ENCODE data around the gene SLC5A8.
"Not testable (repeated sequence)": the region's sequence is repeated elsewhere in the genome, so short reads cannot be mapped to it uniquely, and the experiment has no call there.

SLC5A8 gene

DNA sequence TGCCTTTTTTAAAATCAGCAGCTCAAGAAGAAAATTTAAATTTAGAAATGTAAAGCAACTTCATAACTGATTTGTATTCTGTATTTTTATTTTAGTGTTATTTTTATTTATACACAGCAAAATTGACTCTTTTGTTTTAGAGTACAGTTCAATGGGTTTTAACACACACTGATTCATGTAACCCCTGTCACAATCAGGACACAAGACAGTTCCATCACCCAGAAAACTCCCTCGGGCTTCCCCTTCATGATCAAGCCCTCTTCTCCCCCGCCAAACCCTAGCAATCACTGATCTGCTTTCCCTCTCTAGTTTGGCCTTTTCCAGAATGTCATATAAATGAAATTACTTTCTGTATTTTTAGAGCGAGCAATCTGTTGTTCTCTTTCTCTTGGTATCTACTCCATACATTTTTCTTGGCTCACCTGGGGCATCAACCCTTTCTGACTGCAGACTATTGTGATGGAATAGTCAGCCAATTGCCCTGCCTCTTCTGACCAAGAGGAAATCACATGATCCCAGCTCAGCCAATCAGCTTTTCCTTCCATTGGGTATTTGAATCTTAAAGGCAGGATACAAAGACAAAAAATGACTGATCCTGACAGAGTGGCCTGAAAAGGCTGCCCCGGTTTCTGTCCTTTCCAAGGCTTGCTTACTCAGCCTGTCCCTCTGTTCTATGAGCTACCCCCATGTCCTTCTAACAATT lies 5.3 kb downstream of the SLC5A8 start:
- Mint-ChIP-seq H3K9me3 (no peaks in the 10 kb centered on the region), H3K27me3 (peaks cover 17% of the 10 kb centered on the region), H3K27ac (no peak overlapping the region)

DNA sequence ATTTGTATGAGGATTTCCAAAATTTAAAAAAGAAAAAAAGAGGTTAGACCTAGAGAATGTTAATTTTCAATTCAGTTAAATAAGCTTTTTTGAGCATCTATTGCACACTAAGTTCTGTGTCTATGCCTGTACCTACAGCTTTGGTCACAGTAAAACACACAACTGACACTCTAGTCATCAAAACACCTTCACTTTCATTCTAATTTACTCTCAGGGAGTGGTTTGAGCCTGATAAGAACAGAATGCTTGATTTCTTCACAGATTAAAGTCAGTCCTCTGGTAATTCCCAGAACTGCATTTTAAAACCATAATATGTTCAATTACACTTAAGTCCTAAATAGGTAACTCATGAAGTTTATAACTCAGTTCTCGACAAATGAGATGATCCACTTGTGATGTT lies 9.2 kb downstream of the SLC5A8 start:
- Mint-ChIP-seq H3K27ac (no peak overlapping the region), H3K4me1 (peaks cover 5% of the 10 kb centered on the region), H3K4me3 (no peak overlapping the region), H3K27me3 (no peaks in the 10 kb centered on the region), H3K36me3 (no peaks in the 10 kb centered on the region), H3K9me3 (no peaks in the 10 kb centered on the region)
- ATAC-seq, result no peak

More for the DNA sequence above, 5.3 kb downstream of the SLC5A8 start:
- no peaks in the 10 kb centered on the region for H3K36me3 Mint-ChIP-seq
- no peak overlapping the region for H3K4me3 Mint-ChIP-seq
- ATAC-seq, result no peak
- H3K4me1 Mint-ChIP-seq, result peaks cover 5% of the 10 kb centered on the region

DNA sequence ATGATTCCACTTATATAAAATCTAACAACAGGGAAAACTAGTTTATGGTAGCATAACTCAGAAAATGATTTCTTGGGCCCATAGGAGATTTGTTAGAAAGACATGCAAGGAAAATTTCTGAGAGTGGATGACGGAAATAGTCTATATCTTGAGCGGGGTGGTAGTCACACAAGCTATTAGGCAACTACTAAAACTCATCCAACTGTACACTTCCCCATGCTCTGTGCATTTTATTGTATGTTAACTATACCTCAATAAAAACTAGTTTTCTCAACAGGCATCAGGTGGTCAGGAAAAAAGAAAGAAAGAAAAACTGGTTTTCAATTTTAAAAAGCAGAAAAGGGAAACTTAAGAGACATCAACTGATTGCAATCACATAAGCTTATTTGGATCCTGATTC lies 9.9 kb downstream of the SLC5A8 start:
- no peaks in the 10 kb centered on the region for H3K27me3 Mint-ChIP-seq
- H3K27ac Mint-ChIP-seq, result no peak overlapping the region
- no peak overlapping the region for H3K4me3 Mint-ChIP-seq
- no peak for ATAC-seq
- H3K36me3 Mint-ChIP-seq, result no peaks in the 10 kb centered on the region
- no peaks in the 10 kb centered on the region for H3K9me3 Mint-ChIP-seq
- H3K4me1 Mint-ChIP-seq, result peaks cover 5% of the 10 kb centered on the region

DNA sequence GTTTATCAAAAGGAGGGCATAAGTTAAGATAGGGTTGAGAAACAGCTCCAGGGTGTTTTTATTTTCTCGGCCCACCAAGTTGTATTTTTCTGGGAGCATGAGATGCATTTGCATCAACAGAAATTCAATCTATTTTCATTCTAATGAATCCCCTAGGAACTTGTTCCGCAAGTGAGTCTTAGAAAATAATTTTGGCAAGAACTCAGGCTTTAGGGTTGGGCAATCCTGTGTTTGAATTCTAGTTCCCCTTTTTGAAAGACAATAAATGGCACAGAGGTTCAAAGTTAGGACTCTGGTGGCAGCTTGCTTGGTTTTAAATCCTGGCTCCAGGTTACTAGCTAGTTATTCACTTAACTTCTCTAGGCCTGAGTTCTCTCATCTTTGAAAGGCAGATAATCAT lies 23.7 kb downstream of the SLC5A8 start:
- Mint-ChIP-seq H3K4me1 (no peaks in the 10 kb centered on the region), H3K27me3 (no peaks in the 10 kb centered on the region), H3K9me3 (no peaks in the 10 kb centered on the region), H3K27ac (no peak overlapping the region), H3K4me3 (no peak overlapping the region), H3K36me3 (no peaks in the 10 kb centered on the region)
- no peak for ATAC-seq

DNA sequence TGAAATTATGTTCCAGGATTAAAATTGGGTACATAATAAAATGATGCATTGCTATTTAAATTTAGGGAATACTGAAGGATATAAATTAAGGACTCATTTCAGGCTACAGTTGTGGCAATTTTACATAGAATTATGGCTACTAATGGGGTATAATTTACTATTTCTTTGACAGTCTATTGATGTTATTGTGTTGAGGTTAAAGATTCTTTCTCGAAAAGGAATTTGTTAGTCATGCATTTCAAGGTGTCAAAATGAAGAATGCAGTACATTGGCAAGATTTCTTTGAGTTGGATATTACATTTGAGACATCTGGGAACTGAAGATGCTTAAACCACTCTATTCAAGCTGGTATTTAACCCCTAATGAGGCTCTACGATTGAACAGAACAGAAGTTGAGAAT lies 28.3 kb downstream of the SLC5A8 start:
- no peak overlapping the region for H3K4me3 Mint-ChIP-seq
- no peaks in the 10 kb centered on the region for H3K27me3 Mint-ChIP-seq
- no peaks in the 10 kb centered on the region for H3K36me3 Mint-ChIP-seq
- H3K9me3 Mint-ChIP-seq, result peaks cover under 1% of the 10 kb centered on the region
- H3K4me1 Mint-ChIP-seq, result no peaks in the 10 kb centered on the region
- no peak for ATAC-seq
- H3K27ac Mint-ChIP-seq, result no peak overlapping the region

DNA sequence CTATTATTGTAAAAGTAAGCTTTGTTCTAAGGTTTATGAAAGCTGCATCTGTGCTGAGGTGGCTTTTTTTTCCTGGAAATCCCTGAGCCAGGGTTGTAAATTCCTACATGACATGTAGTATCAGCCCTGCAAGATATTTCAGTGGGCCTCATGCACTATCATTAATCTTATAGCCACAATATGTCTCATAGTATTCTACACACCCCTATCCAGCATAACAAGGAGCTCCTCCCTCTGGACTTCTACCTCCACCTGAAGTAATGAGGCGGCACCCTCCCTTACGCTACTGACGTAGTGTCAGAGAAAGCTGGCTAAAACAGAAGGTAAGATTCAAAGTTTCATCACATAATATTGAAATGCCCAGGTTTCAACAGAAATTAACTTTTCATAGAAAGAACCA lies 35.5 kb downstream of the SLC5A8 start:
- no peak overlapping the region for H3K27ac Mint-ChIP-seq
- no peaks in the 10 kb centered on the region for H3K4me1 Mint-ChIP-seq
- ATAC-seq, result no peak
- H3K27me3 Mint-ChIP-seq, result peaks cover 10% of the 10 kb centered on the region
- H3K4me3 Mint-ChIP-seq, result no peak overlapping the region
- peaks cover 15% of the 10 kb centered on the region for H3K9me3 Mint-ChIP-seq
- no peaks in the 10 kb centered on the region for H3K36me3 Mint-ChIP-seq

DNA sequence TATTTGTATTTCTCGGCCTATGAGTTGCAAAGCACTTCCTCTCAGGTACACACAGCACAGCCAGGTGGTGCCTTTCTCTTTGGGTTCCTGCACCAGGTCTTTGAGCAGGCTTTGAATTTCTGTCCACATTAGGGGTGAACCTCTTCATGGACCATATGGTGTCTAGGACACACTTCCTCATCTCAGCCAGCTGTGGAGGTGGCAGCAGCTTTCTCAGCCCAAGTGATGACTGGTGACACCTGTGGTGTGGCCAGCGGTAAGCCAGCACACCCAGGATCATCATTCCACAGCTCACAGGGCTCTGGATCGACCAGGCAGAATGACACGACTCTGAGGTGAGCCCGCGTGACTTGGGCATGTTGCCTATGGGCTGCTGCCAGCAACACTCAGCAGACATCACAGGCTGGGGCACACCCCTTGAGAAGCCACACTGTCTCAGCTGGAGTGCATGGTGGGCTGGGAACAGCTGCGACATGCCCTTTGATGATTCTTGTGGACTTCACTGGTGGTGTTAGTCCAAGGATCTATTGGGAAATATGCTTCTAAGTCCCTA lies 36.8 kb downstream of the SLC5A8 start:
- no peak for ATAC-seq
- Mint-ChIP-seq H3K27ac (no peak overlapping the region), H3K9me3 (peaks cover 15% of the 10 kb centered on the region), H3K27me3 (peaks cover 10% of the 10 kb centered on the region), H3K36me3 (no peaks in the 10 kb centered on the region), H3K4me1 (no peaks in the 10 kb centered on the region), H3K4me3 (no peak overlapping the region)

DNA sequence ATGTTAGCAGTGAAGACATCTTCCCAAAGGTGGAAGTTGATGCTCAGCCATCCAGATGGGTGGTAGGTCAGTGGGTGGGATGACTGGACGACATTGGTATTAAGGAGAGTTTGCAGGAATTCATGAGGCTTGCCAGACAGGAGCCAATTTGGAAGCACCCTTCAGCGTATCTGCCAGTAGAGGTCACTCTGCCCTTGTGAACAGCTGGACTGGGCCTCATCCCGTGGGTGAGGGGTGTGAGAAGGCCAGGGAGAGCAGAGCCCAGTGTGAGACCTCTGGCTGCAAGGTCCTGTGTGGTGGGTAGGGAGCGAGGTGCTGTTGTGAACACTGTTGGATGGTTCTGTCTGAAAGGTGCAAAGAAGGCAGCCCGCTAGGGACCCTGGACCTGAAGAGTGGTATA lies 37.7 kb downstream of the SLC5A8 start:
- peaks cover 10% of the 10 kb centered on the region for H3K27me3 Mint-ChIP-seq
- H3K36me3 Mint-ChIP-seq, result no peaks in the 10 kb centered on the region
- H3K4me3 Mint-ChIP-seq, result no peak overlapping the region
- peaks cover 15% of the 10 kb centered on the region for H3K9me3 Mint-ChIP-seq
- ATAC-seq, result peak; percentile 18
- no peak overlapping the region for H3K27ac Mint-ChIP-seq
- no peaks in the 10 kb centered on the region for H3K4me1 Mint-ChIP-seq

DNA sequence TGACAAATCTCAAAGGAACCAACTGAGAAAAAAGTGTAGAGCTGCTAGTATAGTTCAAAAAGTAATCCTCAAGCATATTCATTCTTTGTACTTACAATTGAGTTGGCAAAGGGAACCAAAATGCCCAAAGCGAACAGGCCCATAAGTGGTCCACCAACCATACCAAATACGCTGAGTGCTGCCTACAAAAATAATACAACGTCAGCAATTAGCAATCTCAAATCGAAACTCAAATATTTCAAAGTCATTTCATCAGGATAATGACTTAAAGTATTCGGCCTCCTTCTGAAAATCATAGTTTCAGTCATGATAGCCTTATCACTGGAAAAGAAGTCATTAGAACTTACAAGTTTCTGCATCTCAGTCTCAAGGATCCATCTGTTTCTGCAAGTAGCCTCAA lies 42.0 kb downstream of the SLC5A8 start:
- H3K4me3 Mint-ChIP-seq, result no peak overlapping the region
- no peak overlapping the region for H3K27ac Mint-ChIP-seq
- no peaks in the 10 kb centered on the region for H3K4me1 Mint-ChIP-seq
- peaks cover 3% of the 10 kb centered on the region for H3K9me3 Mint-ChIP-seq
- ATAC-seq, result no peak
- peaks cover 10% of the 10 kb centered on the region for H3K27me3 Mint-ChIP-seq
- H3K36me3 Mint-ChIP-seq, result no peaks in the 10 kb centered on the region

DNA sequence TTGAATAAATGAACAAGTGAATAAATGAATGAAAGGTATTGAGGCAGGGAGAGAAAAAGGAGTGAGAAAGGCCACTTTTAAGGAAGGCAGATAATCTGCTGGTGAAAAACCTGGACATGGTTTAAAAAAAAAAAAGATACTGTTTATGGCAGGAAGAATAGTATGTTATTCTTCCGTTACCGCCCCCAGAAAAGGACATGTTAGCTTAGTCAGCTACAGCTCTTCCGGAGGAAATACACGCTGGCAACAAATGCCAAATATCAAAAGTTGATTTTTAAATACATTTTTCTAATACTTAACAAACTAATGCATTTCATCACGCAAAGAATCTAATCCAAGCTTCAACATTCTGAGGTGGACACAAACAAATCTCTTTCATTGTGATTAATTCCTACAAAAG lies 43.2 kb downstream of the SLC5A8 start:
- Mint-ChIP-seq H3K36me3 (no peaks in the 10 kb centered on the region), H3K9me3 (peaks cover 3% of the 10 kb centered on the region), H3K27ac (no peak overlapping the region), H3K27me3 (peaks cover 10% of the 10 kb centered on the region), H3K4me1 (no peaks in the 10 kb centered on the region), H3K4me3 (no peak overlapping the region)
- ATAC-seq, result no peak

DNA sequence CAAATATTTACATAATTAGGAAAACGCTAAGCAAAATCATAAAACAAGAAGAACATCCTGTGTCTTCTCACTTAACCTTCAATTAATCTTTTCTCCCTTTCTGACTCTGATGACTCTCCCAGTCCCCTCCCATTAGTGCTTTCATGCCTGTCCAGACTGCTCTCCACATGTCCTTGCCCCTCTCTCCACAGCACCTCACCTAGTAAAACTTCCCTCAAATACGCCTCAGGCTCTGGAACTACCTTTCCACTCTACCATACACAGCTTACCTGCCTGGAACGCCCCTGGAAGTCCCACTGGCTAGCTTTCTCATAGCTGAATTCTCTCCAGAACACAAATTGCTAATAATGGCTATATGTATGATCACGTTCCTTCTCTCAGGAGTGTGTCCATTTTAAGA lies 44.7 kb downstream of the SLC5A8 start:
- Mint-ChIP-seq H3K9me3 (no peaks in the 10 kb centered on the region), H3K27me3 (no peaks in the 10 kb centered on the region), H3K4me1 (no peaks in the 10 kb centered on the region)

DNA sequence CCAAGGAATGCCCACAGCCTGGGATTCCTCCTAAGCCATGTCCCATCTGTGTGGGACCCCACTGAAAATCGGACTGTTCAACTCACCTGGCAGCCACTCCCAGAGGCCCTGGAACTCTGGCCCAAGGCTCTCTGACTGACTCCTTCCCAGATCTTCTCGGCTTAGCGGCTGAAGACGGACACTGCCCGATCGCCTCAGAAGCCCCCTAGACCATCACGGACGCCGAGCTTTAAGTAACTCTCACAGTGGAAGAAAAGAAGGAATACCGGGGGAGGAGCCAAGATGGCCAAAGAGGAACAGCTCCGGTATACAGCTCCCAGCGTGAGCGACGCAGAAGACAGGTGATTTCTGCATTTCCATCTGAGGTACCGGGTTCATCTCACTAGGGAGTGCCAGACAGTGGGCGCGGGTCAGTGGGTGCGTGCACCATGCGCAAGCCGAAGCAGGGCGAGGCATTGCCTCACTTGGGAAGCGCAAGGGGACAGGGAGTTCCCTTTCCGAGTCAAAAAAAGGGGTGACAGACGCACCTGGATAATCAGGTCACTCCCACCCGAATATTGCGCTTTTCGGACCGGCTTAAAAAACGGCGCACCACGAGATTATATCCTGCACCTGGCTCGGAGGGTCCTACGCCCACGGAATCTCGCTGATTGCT lies 64.1 kb downstream of the SLC5A8 start:
- not testable (repeated sequence) for ATAC-seq, H3K4me1 Mint-ChIP-seq, H3K27ac Mint-ChIP-seq, H3K4me3 Mint-ChIP-seq, H3K36me3 Mint-ChIP-seq, H3K9me3 Mint-ChIP-seq
- H3K27me3 Mint-ChIP-seq, result peaks cover 15% of the 10 kb centered on the region

More for the DNA sequence above, 44.7 kb downstream of the SLC5A8 start:
- H3K36me3 Mint-ChIP-seq, result no peaks in the 10 kb centered on the region
- H3K4me3 Mint-ChIP-seq, result no peak overlapping the region
- no peak for ATAC-seq
- no peak overlapping the region for H3K27ac Mint-ChIP-seq

DNA sequence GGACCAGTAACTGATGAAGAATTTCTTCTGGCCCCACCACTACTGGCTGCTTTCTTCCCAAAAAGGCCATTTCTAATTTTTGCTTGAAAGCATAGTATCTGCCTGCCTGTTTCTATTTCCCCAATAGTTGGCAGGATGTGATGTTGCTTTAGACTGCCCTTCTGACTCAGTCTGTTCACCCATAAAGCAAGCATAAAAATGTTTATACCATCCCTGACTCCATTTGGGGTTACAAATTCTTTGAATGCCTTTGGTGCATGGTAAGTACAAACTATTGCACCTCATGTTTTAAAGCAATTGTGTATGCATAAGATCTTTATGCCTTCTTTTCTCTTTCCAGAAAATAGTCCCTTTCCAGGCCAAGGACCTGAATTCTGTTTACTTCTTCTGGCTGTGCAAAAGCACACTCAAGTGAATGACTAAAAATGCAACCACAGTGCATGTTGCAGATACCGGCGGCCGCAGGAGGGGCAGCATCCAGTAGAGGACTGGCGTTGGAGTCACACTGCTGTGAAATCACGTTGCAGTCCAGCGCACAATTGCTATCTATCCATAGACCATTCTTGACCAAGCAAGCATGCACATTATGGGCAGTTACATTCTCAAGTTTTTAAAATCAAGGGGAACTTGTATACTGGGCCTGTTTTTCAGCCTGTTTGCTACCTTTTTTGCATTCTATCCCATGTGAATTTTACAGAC lies 82.4 kb downstream of the SLC5A8 start:
- no peaks in the 10 kb centered on the region for H3K27me3 Mint-ChIP-seq
- H3K9me3 Mint-ChIP-seq, result peaks cover 3% of the 10 kb centered on the region
- no peak overlapping the region for H3K4me3 Mint-ChIP-seq

DNA sequence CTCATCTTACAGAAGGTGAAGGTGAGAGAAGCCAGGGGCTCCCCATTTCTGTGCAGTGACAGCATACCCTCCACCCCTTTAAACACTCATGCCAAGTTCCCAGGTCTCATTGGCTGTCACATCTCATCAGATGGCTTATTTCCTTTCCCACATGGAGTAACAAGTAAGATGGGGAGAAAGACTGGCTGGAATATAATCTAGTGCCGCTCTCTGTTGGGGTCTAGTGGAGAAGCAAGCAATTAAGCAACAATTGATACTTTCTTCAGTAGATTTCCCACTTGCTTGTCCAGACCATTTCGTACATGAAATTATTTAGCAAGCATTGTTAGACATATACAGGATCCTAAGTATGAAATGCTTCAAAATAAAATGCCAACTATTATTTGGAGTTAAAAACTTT lies 92.2 kb downstream of the SLC5A8 start:
- H3K4me1 Mint-ChIP-seq, result no peaks in the 10 kb centered on the region
- peaks cover 3% of the 10 kb centered on the region for H3K9me3 Mint-ChIP-seq
- no peak overlapping the region for H3K27ac Mint-ChIP-seq
- no peak for ATAC-seq
- H3K36me3 Mint-ChIP-seq, result no peaks in the 10 kb centered on the region
- H3K4me3 Mint-ChIP-seq, result no peak overlapping the region
- no peaks in the 10 kb centered on the region for H3K27me3 Mint-ChIP-seq

More for the DNA sequence above, 82.4 kb downstream of the SLC5A8 start:
- no peak for ATAC-seq
- Mint-ChIP-seq H3K4me1 (no peaks in the 10 kb centered on the region), H3K27ac (no peak overlapping the region), H3K36me3 (no peaks in the 10 kb centered on the region)

DNA sequence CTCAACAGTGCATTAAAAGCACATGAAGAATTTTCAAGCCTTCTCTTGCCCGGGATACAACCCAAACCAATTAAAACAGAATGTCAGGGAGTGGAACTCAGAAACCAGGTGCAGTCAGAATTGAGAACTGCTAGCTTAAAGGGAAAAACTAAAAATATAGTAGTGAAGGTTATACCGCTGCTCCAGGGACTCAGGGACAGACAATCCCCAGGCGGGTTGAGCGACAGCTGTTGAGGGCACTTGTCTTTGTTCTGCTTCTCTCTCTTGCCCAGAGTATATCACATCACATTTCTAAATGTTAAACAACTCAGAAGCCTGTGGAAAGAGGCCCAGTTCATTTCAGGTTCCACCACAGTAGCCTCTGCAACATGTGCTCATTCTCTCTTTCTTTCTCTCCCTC lies 93.1 kb downstream of the SLC5A8 start:
- Mint-ChIP-seq H3K27me3 (no peaks in the 10 kb centered on the region), H3K4me3 (no peak overlapping the region), H3K27ac (no peak overlapping the region), H3K4me1 (no peaks in the 10 kb centered on the region), H3K36me3 (no peaks in the 10 kb centered on the region), H3K9me3 (peaks cover 3% of the 10 kb centered on the region)
- no peak for ATAC-seq

All from stimulated activated memory B cell treated with anti-CD40 and anti-IgM and Interleukin-4, amounts not matched to agents 10 μg/mL and 1 μg/mL and 100 μg/mL, for 72 hours (primary cell).